GM18502 (cell line): Measurements from ENCODE around the gene BMPER.
A peak's percentile ranks its signal among the peaks of the same experiment; 100 is the strongest.

Experiments
- ATAC-seq: cut with Tn5 transposase; IDR thresholded peaks from one replicate; pipeline ENCODE4 v1.9.1; 2021; ENCODE audit warnings: mild to moderate bottlenecking; ENCODE audit not compliant: unreplicated experiment, poor library complexity

BMPER gene

DNA sequence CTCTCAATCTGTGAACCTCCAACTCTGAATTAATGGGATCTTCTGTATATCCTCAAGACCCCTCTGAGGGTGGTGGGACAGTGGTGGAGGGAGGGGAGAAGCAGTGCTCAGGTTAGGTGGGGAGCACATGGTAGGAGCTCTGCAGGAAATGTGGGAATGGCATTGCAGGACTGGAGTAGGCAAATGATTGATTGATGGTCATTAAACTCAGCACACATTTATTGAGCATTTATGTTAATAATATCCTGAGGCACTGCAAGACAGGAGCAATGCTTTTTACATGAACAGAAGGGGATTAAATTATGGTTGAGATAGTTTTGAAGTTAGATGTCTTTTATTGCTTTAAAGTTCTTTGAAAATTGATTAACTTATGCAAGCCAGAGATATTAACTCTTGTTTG is 14.1 kb downstream of the BMPER start:
- no peak for ATAC-seq

DNA sequence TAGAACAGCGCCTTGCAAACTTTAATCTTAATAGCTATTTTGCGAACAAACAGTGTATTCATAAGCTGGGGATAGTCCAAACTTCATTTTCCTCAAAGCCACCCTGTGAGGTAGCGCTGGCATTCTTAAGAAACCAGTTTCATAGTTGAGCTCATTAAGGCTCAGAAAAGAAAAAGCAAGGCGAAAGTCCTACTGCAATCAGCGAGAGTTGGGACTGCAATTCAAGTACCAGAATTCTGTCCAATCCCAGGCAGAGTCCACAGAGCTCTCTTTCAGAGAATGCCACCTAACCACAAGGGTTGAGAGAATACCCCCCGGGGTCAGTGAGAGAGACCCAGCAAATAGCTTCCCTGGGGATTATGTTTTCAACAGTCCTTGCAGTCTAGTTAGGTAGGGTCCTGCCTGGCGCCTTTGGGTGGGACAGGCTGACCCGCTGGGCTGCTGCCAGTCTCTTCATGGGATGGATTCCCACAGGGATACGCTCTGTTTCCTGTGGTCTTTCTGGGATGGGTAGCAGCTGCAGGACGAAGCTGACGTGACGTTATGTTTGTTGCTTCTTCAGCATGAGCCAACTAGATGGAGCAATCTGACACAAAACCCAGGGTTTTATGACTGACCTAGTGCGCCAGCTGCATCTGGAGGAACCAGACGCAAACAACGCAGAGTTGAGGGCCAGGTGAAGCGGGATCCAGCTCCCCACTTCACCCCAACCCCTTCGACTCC is 16.0 kb downstream of the BMPER start:
- ATAC-seq: no peak

DNA sequence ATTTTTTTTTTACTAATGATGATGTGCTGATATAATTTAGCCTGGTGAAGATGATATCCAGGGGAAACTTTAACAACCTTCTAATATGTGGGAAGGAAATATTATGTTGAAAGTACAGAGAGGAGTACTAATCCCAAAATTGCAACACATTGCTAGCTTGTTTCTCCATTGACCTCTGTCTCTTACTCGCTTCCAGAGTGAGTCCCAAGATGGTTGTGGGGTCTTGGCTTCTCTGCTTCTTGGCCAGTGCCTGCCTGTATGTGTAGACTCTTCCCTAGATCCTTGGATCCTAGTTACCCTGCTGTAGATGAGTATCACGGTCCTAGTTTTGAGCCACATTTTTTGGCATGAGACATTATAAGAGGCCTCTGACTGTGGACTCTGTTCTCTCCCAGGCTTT is 17.5 kb downstream of the BMPER start:
- ATAC-seq: no peak

DNA sequence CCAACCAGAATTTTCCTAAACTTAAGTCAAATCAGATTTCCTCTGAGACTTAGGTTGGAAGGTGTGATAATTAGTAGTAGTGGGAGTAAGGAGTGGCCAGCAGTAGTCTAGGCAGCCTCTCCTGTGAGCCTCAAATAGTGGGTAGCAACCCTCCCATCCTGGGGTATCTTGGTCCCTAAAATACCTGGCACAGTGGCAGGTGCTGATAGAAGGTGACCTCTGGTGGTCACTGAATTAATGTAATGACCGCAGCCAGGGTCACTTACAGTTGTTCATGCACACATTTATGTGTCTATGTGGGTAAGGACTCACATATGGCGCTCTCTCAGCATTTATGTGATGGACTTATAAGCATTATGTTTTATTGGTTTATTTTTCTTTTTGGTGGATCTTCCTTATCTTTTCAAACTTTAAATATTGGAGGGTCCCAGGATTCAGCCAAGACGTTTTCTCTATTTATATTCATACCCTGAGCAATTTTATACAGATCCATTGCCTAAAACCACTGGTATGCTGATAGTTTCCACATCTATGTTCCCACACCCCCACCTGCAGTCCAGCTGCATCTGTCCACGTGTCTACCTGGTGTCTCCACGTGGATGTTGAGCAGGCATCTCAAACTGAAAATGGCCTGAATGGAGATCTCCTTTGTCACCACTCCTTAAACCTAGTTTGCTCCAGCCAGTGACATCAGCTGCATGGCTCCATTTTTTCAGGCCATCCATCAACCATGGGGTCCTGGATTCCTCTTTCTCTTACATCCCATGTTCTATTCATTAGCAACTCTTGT is 18.3 kb downstream of the BMPER start:
- no peak for ATAC-seq

DNA sequence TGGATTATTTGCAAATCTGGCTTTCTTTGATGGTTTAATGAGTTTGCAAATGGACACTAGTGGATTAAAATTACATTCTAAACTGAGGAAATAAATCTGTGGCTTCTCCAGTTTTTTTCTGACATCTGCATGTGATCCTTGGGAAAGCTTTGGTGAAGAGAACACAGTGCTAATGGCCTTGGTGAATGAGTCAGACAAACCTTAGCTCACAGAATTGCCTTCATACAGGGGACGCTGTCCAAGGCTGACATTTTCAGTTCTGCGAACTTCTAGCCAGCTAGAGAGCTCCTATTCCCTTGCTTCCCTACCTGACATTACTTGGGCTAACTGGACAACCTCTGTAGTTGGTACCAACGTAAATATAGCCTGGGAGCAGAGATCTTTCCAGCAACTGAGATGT is 21.2 kb downstream of the BMPER start:
- ATAC-seq: no peak

DNA sequence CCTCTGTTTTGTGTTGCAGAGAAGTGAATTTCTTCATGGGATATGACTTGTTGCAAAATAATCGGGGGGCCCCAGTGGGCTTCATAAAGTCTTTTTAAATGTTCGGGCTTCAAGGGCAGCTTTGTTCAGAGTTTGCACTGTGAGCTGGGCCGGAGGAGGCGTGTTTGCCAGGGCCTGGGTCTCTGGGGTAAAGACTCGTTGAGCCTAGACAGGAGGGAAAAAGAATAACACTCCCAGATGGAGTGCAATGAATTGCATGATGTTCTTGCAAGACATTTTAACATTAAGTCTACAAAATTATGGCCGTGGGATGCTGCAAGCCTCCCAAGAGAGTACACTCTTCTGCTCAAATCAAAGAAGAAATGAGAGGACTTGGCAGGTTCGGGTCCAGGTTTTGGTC is 23.6 kb downstream of the BMPER start:
- no peak for ATAC-seq

DNA sequence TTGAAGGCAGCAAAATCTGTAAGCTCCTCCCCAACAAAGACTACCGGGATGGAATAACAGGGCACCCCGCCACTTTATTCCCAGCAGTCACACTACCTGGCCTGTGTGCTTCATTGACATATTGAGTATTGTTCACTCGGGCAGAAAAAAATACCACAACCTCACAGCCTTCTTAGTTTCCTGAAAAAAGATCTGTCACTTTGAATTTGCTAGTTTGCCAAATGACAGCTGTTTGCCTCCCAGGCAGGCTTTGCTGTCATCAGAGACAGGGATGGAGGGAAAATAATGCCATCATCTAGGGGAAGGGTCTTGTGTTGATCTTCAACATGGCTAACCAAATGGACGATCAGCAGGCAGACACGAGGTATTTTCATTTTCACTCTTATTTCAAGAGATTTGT is 26.9 kb downstream of the BMPER start:
- no peak for ATAC-seq

DNA sequence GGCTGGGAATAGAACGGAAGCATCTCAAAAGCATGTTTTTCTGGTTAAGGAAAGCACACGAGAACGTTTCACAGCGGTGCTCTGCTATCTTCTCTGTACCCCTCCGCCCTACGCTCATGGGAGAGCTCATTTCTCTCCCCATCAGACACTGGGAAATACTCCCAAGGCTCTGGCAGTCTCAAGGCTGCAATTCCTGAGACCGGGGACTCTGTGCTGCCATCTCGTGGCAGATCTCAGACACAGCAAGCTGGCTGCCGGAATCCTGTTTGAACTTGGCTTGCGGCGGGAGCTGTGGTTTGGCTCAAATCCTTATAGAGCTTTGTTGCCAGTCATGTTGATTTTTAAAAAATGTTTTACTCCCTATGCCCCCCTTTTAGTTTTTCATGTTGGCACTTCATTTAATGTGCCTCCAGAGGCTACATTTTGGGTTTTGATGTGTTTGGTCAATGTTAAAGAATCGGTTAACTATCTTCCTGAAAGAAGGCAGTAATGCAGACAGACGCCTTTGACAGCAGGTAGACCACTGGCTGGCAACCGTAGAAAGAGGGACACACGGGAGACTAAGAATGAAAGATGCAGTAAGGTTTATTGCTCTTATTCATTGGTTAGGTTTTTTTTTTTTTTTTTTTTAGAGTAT is 27.6 kb downstream of the BMPER start:
- ATAC-seq: peak; percentile 83

DNA sequence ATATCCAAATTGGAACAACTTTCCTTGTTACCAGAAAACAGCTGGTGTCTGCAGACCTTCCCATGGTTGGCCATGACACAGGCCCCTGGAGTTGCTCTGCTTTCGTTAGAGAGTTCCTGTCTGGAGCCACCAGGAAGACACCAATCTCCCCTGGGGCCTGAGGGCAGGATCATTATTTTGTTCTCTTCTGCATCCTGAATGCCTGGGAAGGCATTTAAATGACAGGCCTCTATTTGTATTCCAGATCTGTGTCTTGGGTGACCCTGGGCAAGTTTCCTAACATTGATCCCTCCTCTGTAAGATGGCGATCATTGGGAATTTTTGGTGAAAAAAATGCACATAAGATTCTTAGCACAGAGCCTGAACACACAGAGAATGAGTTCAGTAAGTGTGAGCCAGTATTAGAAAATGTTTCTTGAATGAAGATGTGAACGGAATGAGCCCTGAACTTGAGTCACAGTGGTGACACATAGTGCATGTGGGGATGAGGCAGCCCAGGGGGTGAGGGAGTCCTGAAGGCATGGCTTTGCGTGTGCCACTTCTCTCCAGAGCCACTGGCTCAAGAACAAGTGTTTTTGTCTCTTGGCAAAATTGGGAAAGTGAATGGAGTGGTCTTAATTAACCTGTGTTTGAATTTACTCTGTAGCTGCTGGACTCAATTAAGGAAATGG is 28.4 kb downstream of the BMPER start:
- no peak for ATAC-seq

DNA sequence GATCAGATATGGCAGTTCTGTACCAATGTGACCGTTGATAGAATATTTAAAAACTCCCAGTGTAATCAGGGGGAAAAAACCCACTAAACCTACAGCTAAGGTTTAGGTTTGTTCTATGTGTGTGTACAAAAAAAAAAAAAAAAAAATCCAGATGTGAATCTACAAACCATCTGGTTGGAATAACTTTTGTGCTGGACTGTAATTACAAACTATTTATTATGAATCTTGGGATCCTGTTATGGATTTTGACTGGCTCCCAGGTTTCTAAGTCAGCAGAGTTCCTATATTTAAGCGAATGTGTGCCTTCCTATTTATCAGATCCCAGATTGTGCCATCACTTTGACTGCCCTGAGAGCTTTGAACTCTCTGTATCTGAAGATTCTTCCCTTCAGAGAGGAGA is 29.1 kb downstream of the BMPER start:
- no peak for ATAC-seq

DNA sequence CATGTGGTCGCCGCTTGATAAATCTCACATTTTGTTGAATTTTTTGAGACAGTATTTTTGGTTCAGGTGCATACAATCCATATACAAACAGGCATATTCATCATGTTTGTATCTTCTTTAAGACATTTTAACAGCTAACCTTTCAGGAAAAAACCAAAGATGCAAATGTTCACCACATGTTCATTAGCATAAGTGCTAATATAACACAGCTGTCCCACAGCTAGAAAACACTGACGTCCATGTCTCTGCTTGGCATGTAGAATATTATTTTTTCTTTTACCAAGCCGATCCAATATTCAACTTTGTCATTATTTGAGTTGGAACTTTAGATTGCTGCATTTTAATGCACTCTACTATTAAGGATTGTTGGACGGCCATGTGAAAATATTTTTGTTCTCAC is 31.2 kb downstream of the BMPER start:
- ATAC-seq: no peak

DNA sequence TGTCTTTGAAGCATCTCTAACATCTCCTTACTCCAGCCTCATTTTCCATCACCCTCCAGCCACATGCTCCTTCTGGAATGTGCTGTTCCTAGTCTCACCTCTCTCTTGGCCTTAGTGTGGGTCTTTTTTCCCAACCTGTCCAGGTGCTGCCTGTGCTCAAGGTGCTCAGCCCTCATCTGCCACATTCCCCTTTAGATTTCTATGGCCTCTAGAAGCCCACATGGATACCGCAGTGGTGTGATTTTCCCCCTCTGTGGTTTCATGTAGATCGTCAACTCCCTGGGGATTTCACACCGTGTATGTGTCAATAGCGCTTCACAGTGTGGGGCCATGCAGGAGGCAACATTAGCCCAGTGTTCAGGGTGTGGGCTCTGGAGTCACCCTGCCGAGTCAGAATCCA is 32.5 kb downstream of the BMPER start:
- ATAC-seq: no peak

DNA sequence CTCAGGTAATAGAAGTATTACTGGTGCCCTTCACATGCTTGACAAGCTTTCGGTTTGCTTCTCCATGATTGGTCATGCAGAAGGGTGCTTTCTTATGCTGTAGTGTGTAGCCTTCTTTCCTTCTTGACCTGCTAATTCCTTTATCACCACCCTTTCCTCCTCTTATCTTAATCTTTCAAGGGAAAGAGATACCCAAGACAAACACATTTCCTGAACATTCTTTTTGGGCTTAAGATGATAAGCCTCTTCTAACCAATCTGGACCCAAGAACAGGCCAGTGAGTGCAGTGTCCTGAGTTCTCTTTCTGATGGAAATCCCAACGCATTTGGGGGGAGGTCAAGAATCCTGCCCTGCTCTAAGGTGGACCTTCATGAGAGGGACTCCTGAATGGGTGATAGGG is 33.8 kb downstream of the BMPER start:
- no peak for ATAC-seq

DNA sequence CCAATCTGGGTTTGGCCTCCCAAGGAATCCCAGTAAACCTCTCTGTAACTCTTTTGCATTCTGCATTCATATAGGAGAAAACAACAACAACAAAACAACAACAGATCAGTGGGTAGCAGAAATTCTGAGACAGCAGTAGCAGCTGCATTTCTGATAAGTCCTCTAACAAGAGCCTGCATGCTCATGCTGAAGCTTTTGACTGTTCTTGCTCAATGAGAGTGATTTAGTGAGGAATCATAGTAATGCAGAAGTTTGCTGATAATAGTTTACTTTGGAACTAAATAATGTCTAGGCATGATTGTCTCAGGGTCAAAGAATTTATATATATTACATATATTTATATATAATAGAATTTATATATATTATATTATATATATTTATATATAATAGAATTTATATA is 35.2 kb downstream of the BMPER start:
- ATAC-seq: no peak

DNA sequence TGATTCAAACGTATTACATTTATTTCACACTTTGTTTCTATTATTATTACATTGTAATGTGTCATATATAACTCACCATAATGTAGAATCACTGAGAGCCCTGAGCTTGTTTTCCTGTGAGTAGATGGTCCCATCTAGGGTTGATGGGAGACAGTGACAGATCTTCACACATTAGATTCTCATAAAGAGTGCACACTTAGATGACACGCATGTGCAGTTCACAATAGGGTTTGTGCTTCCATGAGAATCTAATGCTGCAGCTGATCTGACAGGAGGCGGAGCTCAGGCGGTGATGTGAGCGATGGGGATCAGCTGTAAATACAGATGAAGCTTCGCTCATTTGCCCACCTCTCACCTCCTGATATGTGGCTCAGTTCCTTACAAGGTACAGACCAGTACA is 36.1 kb downstream of the BMPER start:
- no peak for ATAC-seq

DNA sequence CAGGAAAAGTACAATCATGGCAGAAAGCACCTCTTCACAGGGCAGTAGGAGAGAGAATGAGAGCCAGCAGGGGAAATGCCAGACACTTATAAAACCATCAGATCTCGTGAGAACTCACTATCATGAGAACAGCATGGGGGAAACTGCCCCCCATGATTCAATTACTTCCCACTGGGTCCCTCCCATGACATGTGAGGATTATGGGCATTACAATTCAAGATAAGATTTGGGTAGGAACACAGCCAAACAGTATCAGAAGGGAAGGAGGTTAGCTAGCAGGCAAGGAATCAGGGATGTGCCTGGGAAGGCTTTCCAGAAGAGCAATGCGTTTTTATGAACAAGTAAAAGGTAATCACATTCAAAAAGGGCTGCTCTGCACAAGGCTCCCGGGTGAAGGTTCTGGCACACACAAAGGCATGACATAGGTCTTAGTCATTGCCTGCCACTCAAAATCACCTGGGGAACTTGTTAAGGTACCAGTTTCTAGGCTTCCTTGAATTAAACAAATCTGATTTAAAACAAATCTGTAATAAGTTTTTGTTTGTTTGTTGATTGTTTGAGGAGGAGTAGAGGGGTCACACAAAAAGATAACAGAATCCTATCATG is 40.9 kb downstream of the BMPER start:
- no peak for ATAC-seq

DNA sequence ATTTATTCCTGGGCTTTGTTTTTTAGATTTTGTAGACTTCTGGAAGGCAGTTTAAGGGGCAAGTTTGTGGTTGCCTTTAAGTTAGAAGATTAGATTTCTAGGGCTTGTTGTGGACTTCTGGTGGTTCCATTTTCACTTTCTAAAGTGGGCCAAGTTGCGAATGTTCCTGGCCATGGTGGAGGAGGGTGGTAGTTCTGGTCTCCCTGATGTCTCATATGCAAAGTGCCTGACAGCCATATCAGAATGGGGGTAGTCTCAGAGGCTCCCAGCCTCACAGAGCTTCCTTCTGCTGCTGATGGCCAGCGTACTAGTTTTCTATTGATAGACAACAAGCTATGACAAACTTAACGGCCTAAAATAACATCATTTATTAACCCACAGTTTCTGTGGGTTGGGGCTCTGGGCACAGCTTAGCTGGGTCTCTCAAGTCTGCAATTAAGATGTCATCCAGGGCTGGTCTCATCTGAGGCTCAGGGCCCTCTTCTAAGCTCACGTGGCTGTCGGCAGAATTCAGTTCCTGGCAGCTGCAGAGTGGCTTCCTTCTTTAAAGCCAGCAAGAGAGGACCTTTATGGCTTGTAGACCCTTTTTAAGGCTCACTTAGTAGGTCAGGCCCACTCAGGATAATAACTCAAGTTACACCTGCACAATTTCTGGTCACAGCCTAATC is 44.8 kb downstream of the BMPER start:
- no peak for ATAC-seq

DNA sequence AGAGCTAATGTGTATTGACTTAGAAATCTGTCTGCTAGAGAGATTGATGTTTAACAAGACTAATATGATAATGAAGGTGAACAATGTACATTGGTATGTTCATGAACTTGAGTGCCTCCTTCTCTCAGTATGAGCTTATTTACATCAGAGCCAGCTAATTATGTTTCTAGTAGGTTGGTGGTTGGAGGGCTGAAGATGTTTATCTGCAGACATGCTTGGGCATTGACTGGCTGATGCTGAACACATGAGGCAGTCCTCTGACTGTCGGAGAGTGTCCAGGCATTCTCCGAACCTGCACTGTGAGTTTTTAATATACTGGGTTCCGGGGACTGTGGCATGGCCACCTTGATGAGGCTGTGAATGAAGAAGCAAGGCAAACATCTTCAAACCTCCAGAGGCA is 47.5 kb downstream of the BMPER start:
- no peak for ATAC-seq

DNA sequence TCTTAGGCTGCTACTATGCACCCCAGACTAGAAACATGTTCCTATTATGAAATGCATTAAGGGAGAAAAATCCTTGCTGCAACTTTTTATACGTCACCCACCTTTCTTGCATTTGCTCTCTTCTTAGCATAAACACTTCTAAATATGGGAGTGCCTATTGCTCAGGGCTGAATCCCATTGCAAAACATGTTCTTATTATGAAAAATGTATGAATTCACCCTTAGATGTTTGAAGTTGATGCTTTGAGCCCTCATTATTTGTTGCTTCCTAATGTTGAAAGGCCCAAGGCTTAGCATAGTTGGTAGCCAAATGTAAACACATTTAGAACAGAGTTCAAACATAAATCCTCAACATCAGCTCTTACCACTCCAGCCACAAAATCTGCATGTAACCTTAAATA is 52.8 kb downstream of the BMPER start:
- no peak for ATAC-seq

DNA sequence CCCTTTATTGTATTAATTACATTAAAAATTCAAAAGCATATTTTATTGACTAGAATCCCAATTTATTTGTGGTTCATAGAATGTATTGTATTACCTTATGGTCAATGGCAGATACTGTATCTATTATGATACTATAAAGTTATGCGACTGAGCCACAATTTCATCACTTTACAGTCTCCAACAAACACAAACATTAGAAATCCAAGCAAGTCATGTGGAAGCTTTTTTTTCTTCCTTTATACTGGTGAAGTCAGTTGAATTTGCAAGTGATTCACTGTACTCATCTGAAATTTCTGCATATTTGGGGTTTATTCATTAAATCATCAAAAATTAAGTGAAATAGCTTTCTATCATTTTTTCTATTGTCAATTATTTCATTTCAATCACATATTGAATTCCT is 54.3 kb downstream of the BMPER start:
- ATAC-seq: no peak
